ENCODE results near the gene KSR2. TPM values are rescaled to one million over a fixed set of nuclear protein-coding genes. Genes with fewer than 3 reads are reported as not detected.

KSR2 gene
- total RNA-seq, 1 experiment from 2014 or later = 0.02 TPM

DNA sequence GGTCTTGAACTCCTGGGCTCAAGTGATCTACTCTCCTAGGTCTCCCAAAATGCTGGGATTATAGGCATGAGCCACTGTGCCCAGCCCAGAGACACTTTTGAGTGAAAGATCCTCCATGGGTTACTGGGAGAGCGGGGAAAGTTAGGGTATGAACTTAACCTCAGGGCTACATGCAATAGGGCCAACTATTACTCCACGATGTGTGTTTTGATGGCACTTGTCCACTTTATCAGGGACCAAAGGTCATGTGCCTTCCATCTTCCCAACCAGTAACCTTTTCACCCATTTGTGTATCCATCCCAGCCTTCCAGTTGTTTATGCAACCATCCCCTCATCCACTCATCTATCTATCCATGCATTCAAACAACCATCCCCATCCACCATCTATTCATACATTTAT is 546.8 kb downstream of the KSR2 start:
- Mint-ChIP-seq H3K4me3 (ENCODE audit: unreplicated experiment) (no peak overlapping the region), H3K36me3 (ENCODE audit: insufficient read depth, unreplicated experiment) (peaks cover 4% of the 10 kb centered on the region), H3K27ac (ENCODE audit: low read depth, unreplicated experiment) (no peak overlapping the region), H3K27me3 (ENCODE audit: insufficient read depth, unreplicated experiment) (no peaks in the 10 kb centered on the region), H3K4me1 (ENCODE audit: insufficient read depth, unreplicated experiment) (no peaks in the 10 kb centered on the region), H3K9me3 (ENCODE audit: unreplicated experiment) (peaks cover 34% of the 10 kb centered on the region)
- intact Hi-C loops (cut with micrococcal nuclease) = no loop called here
- no peak for TF ChIP-seq CTCF (IDR thresholded peaks at IDR 0.05; ENCODE audit: unreplicated experiment)
- DNase-seq (ENCODE audit: unreplicated experiment) = no peak
- POLR2A ChIA-PET = no interaction called here
- BruUV-seq (replicated peaks) = no TSS peak
- CTCF ChIA-PET = interaction anchor here (1.2 kb wide), 1 partner anchor 54 kb away, joined by 3 read pairs; no protein-coding TSS in a partner anchor

- BruUV-seq (replicated peaks) = no TSS peak
- H3K9me3 Mint-ChIP-seq (ENCODE audit: unreplicated experiment) = peaks cover 28% of the 10 kb centered on the region
- peaks cover 4% of the 10 kb centered on the region for H3K36me3 Mint-ChIP-seq (ENCODE audit: insufficient read depth, unreplicated experiment)
- intact Hi-C loops (cut with micrococcal nuclease) = no loop called here
- ChIA-PET CTCF (interaction anchor here (0.6 to 1.2 kb wide), 3 partner anchors 8 to 53 kb away, joined by 3 to 8 read pairs (median 4); no protein-coding TSS in a partner anchor), POLR2A (no interaction called here)
- no peak for DNase-seq (ENCODE audit: unreplicated experiment)
- H3K4me1 Mint-ChIP-seq (ENCODE audit: insufficient read depth, unreplicated experiment) = no peaks in the 10 kb centered on the region
- no peaks in the 10 kb centered on the region for H3K27me3 Mint-ChIP-seq (ENCODE audit: insufficient read depth, unreplicated experiment)
- TF ChIP-seq CTCF (IDR thresholded peaks at IDR 0.05; ENCODE audit: unreplicated experiment) = no peak
- H3K27ac Mint-ChIP-seq (ENCODE audit: low read depth, unreplicated experiment) = no peak overlapping the region
- no peak overlapping the region for H3K4me3 Mint-ChIP-seq (ENCODE audit: unreplicated experiment)
Measured at GRCh38 chr12:117421068-117421752, 547.6 kb downstream of the KSR2 start.

DNA sequence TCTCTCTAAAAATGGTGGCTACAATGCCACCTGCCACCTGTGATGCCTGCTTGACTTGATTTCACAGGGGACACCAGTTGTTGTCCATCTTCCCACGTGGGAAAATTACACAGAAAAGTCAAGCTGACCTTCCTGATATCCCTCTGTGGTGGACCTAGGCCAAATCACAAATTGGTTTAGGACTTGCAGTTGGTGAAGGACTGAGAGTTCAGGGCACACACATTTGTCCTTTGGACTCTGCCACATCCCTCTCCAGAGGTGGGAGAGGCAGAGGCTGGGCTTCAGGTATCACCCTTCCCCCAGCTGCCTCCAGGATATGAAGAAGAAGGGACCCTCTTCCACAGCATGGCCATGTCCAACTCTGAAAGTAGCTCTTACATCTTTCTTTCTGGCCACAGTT is 551.8 kb downstream of the KSR2 start:
- Mint-ChIP-seq H3K27ac (ENCODE audit: low read depth, unreplicated experiment) (no peak overlapping the region), H3K36me3 (ENCODE audit: insufficient read depth, unreplicated experiment) (peaks cover 4% of the 10 kb centered on the region), H3K27me3 (ENCODE audit: insufficient read depth, unreplicated experiment) (no peaks in the 10 kb centered on the region), H3K4me1 (ENCODE audit: insufficient read depth, unreplicated experiment) (no peaks in the 10 kb centered on the region), H3K9me3 (ENCODE audit: unreplicated experiment) (peaks cover 33% of the 10 kb centered on the region), H3K4me3 (ENCODE audit: unreplicated experiment) (no peak overlapping the region)
- intact Hi-C loops (cut with micrococcal nuclease) = no loop called here
- no TSS peak for BruUV-seq (replicated peaks)
- POLR2A ChIA-PET = interaction anchor here (1.0 kb wide), 1 partner anchor 27 kb away, joined by 4 read pairs; no protein-coding TSS in a partner anchor
- CTCF ChIA-PET = interaction anchor here (0.7 to 1.1 kb wide), 4 partner anchors 9 to 170 kb away, joined by 3 to 4 read pairs (median 3); no protein-coding TSS in a partner anchor
- no peak for TF ChIP-seq CTCF (IDR thresholded peaks at IDR 0.05; ENCODE audit: unreplicated experiment)
- no peak for DNase-seq (ENCODE audit: unreplicated experiment)

GRCh38 chr12:117412465-117413188 is 556.2 kb downstream of the KSR2 start:
- CTCF ChIA-PET = interaction anchor here (0.9 to 1.0 kb wide), 2 partner anchors 181 to 463 kb away, joined by 3 to 4 read pairs; no protein-coding TSS in a partner anchor
- DNase-seq (ENCODE audit: unreplicated experiment) = no peak
- POLR2A ChIA-PET = no interaction called here
- Mint-ChIP-seq H3K4me3 (ENCODE audit: unreplicated experiment) (no peak overlapping the region), H3K36me3 (ENCODE audit: insufficient read depth, unreplicated experiment) (no peaks in the 10 kb centered on the region), H3K27ac (ENCODE audit: low read depth, unreplicated experiment) (no peak overlapping the region), H3K27me3 (ENCODE audit: insufficient read depth, unreplicated experiment) (no peaks in the 10 kb centered on the region), H3K9me3 (ENCODE audit: unreplicated experiment) (peaks cover 17% of the 10 kb centered on the region), H3K4me1 (ENCODE audit: insufficient read depth, unreplicated experiment) (no peaks in the 10 kb centered on the region)
- TF ChIP-seq CTCF (IDR thresholded peaks at IDR 0.05; ENCODE audit: unreplicated experiment) = no peak
- intact Hi-C loops (cut with micrococcal nuclease) = no loop called here
- BruUV-seq (replicated peaks) = no TSS peak

All from MCF 10A (cell line).